RWPE2 (cell line): Measurements from ENCODE around the gene DAPK2.
A peak's percentile ranks its signal among the peaks of the same experiment; 100 is the strongest.

Source experiments
- ATAC-seq: fragments of 200-7000 bp; cut with Tn5 transposase; 3 replicates; pipeline ENCODE4 v1.9.1; 2021; ENCODE audit warnings: low read depth
- DNase-seq: peaks from one replicate; pipeline ENCODE4 v3.0.0-alpha.2; 2020; ENCODE audit warnings: low spot score
- H3K27ac ChIP-seq: fragments of 450-650 bp; 2 replicates; pipeline ENCODE4 v1.5.1; 2017; ENCODE audit warnings: mild to moderate bottlenecking; ENCODE audit not compliant: poor library complexity, severe bottlenecking
- H3K27me3 ChIP-seq: fragments of 250-450 bp; sonication (Bioruptor Pico); 2 replicates; pipeline ENCODE4 v1.5.1; 2021; ENCODE audit warnings: mild to moderate bottlenecking, moderate library complexity; ENCODE audit not compliant: insufficient read depth, poor library complexity, severe bottlenecking
- H3K36me3 ChIP-seq: fragments of 250-450 bp; sonication (Bioruptor Pico); 2 replicates; pipeline ENCODE4 v1.5.1; 2020; ENCODE audit warnings: low read depth, mild to moderate bottlenecking, moderate library complexity
- H3K4me1 ChIP-seq: fragments of 250-450 bp; sonication (Bioruptor Pico); 2 replicates; pipeline ENCODE4 v1.5.1; 2021; ENCODE audit warnings: mild to moderate bottlenecking, moderate library complexity; ENCODE audit not compliant: insufficient read depth, poor library complexity, severe bottlenecking
- H3K4me3 ChIP-seq: fragments of 250-450 bp; sonication (Bioruptor Pico); 2 replicates; pipeline ENCODE4 v1.5.1; 2021; ENCODE audit warnings: mild to moderate bottlenecking, moderate library complexity; ENCODE audit not compliant: severe bottlenecking
- H3K9me3 ChIP-seq: fragments of 250-450 bp; sonication (Bioruptor Pico); 2 replicates; pipeline ENCODE4 v1.5.1; 2021; ENCODE audit warnings: mild to moderate bottlenecking, moderate library complexity; ENCODE audit not compliant: severe bottlenecking
- TF ChIP-seq, protein P1 (sequence below): fragments of 450-650 bp; IDR thresholded peaks from one replicate; pipeline ENCODE4 v1.5.1; 2017; ENCODE audit warnings: mild to moderate bottlenecking, moderate library complexity; ENCODE audit not compliant: poor library complexity, severe bottlenecking

The DAPK2 gene

GRCh38 chr15:63877713-63878271 is 168.5 kb downstream of the DAPK2 start:
- ATAC-seq, result no peak
- H3K27ac ChIP-seq, result no peak overlapping the region
- H3K36me3 ChIP-seq, result no peaks in the 10 kb centered on the region
- no peaks in the 10 kb centered on the region for H3K4me1 ChIP-seq
- H3K4me3 ChIP-seq, result no peak overlapping the region
- no peaks in the 10 kb centered on the region for H3K9me3 ChIP-seq
- no peaks in the 10 kb centered on the region for H3K27me3 ChIP-seq
- DNase-seq, result no peak
- TF ChIP-seq, protein P1, sequence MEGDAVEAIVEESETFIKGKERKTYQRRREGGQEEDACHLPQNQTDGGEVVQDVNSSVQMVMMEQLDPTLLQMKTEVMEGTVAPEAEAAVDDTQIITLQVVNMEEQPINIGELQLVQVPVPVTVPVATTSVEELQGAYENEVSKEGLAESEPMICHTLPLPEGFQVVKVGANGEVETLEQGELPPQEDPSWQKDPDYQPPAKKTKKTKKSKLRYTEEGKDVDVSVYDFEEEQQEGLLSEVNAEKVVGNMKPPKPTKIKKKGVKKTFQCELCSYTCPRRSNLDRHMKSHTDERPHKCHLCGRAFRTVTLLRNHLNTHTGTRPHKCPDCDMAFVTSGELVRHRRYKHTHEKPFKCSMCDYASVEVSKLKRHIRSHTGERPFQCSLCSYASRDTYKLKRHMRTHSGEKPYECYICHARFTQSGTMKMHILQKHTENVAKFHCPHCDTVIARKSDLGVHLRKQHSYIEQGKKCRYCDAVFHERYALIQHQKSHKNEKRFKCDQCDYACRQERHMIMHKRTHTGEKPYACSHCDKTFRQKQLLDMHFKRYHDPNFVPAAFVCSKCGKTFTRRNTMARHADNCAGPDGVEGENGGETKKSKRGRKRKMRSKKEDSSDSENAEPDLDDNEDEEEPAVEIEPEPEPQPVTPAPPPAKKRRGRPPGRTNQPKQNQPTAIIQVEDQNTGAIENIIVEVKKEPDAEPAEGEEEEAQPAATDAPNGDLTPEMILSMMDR, result no peak

GRCh38 chr15:63876085-63876662 is 170.1 kb downstream of the DAPK2 start:
- DNase-seq (peak; percentile 17), ATAC-seq (no peak)
- H3K27me3 ChIP-seq, result no peaks in the 10 kb centered on the region
- H3K36me3 ChIP-seq, result no peaks in the 10 kb centered on the region
- H3K4me1 ChIP-seq, result no peaks in the 10 kb centered on the region
- no peak overlapping the region for H3K27ac ChIP-seq
- no peak overlapping the region for H3K4me3 ChIP-seq
- no peaks in the 10 kb centered on the region for H3K9me3 ChIP-seq
- TF ChIP-seq, protein P1, result no peak

GRCh38 chr15:63874616-63875015 is 171.7 kb downstream of the DAPK2 start:
- Histone ChIP-seq H3K9me3 (no peaks in the 10 kb centered on the region), H3K4me3 (no peak overlapping the region), H3K36me3 (no peaks in the 10 kb centered on the region), H3K27me3 (no peaks in the 10 kb centered on the region), H3K27ac (no peak overlapping the region), H3K4me1 (no peaks in the 10 kb centered on the region)
- DNase-seq, result peak; percentile 23
- no peak for ATAC-seq
- TF ChIP-seq, protein P1, result no peak

- no peaks in the 10 kb centered on the region for H3K27me3 ChIP-seq
- no peak for ATAC-seq
- no peaks in the 10 kb centered on the region for H3K9me3 ChIP-seq
- H3K36me3 ChIP-seq, result no peaks in the 10 kb centered on the region
- no peak overlapping the region for H3K4me3 ChIP-seq
- H3K4me1 ChIP-seq, result no peaks in the 10 kb centered on the region
- H3K27ac ChIP-seq, result no peak overlapping the region
- TF ChIP-seq, protein P1, result no peak
- no peak for DNase-seq
Observed at GRCh38 chr15:63872759-63873510, 173.3 kb downstream of the DAPK2 start.
